ENCODE results near the gene SCGB3A1. TPM values are rescaled to one million over a fixed set of nuclear protein-coding genes. Genes with fewer than 3 reads are reported as not detected.

SCGB3A1 gene
- total and polyA plus RNA-seq, 9 of the 15 experiments (the other 6 are each of a cell fraction or from before 2014, with no cell fraction given) = 0.33 TPM; not detected in 8

- TF ChIP-seq, protein P1, sequence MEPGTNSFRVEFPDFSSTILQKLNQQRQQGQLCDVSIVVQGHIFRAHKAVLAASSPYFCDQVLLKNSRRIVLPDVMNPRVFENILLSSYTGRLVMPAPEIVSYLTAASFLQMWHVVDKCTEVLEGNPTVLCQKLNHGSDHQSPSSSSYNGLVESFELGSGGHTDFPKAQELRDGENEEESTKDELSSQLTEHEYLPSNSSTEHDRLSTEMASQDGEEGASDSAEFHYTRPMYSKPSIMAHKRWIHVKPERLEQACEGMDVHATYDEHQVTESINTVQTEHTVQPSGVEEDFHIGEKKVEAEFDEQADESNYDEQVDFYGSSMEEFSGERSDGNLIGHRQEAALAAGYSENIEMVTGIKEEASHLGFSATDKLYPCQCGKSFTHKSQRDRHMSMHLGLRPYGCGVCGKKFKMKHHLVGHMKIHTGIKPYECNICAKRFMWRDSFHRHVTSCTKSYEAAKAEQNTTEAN (CRISPR knock-in tag; IDR thresholded peaks at IDR 0.05) = no peak
- TF ChIP-seq, protein P2, sequence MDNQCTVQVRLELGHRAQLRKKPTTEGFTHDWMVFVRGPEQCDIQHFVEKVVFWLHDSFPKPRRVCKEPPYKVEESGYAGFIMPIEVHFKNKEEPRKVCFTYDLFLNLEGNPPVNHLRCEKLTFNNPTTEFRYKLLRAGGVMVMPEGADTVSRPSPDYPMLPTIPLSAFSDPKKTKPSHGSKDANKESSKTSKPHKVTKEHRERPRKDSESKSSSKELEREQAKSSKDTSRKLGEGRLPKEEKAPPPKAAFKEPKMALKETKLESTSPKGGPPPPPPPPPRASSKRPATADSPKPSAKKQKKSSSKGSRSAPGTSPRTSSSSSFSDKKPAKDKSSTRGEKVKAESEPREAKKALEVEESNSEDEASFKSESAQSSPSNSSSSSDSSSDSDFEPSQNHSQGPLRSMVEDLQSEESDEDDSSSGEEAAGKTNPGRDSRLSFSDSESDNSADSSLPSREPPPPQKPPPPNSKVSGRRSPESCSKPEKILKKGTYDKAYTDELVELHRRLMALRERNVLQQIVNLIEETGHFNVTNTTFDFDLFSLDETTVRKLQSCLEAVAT (IDR thresholded peaks at IDR 0.05) = 0 out of 4 replicates have a peak, but pooled peaks of 1 of the 2 experiments have one; percentile 35
- peak; percentile 64 for TF ChIP-seq USF1 (CRISPR knock-in tag; IDR thresholded peaks at IDR 0.05)
- TF ChIP-seq CEBPG (CRISPR knock-in tag; IDR thresholded peaks at IDR 0.05) = no peak
- TF ChIP-seq CEBPG (tag; conservative IDR thresholded peaks at IDR 0.05 in 1 of 2, IDR thresholded peaks at IDR 0.05 in 1 of 2) = no peak
- TF ChIP-seq, protein P3, sequence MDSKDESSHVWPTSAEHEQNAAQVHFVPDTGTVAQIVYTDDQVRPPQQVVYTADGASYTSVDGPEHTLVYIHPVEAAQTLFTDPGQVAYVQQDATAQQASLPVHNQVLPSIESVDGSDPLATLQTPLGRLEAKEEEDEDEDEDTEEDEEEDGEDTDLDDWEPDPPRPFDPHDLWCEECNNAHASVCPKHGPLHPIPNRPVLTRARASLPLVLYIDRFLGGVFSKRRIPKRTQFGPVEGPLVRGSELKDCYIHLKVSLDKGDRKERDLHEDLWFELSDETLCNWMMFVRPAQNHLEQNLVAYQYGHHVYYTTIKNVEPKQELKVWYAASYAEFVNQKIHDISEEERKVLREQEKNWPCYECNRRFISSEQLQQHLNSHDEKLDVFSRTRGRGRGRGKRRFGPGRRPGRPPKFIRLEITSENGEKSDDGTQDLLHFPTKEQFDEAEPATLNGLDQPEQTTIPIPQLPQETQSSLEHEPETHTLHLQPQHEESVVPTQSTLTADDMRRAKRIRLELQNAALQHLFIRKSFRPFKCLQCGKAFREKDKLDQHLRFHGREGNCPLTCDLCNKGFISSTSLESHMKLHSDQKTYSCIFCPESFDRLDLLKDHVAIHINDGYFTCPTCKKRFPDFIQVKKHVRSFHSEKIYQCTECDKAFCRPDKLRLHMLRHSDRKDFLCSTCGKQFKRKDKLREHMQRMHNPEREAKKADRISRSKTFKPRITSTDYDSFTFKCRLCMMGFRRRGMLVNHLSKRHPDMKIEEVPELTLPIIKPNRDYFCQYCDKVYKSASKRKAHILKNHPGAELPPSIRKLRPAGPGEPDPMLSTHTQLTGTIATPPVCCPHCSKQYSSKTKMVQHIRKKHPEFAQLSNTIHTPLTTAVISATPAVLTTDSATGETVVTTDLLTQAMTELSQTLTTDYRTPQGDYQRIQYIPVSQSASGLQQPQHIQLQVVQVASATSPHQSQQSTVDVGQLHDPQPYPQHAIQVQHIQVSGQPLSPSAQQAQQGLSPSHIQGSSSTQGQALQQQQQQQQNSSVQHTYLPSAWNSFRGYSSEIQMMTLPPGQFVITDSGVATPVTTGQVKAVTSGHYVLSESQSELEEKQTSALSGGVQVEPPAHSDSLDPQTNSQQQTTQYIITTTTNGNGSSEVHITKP (IDR thresholded peaks at IDR 0.05; ENCODE audit: partially characterized antibody) = peak; percentile 10
- no peak for TF ChIP-seq MTF1 (CRISPR knock-in tag; IDR thresholded peaks at IDR 0.05; ENCODE audit: borderline replicate concordance)
- peak; percentile 79 for TF ChIP-seq C11orf30 (IDR thresholded peaks at IDR 0.05; ENCODE audit: low read depth)
- TF ChIP-seq, protein P4, sequence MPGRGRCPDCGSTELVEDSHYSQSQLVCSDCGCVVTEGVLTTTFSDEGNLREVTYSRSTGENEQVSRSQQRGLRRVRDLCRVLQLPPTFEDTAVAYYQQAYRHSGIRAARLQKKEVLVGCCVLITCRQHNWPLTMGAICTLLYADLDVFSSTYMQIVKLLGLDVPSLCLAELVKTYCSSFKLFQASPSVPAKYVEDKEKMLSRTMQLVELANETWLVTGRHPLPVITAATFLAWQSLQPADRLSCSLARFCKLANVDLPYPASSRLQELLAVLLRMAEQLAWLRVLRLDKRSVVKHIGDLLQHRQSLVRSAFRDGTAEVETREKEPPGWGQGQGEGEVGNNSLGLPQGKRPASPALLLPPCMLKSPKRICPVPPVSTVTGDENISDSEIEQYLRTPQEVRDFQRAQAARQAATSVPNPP (IDR thresholded peaks at IDR 0.05; ENCODE audit: borderline replicate concordance, insufficient read depth, insufficient read length) = no peak
- TF ChIP-seq SREBF2 (CRISPR knock-in tag; IDR thresholded peaks at IDR 0.05) = no peak
- TF ChIP-seq, protein P5, sequence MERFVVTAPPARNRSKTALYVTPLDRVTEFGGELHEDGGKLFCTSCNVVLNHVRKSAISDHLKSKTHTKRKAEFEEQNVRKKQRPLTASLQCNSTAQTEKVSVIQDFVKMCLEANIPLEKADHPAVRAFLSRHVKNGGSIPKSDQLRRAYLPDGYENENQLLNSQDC (CRISPR knock-in tag; IDR thresholded peaks at IDR 0.05) = no peak
- TF ChIP-seq SRSF7 (optimal IDR thresholded peaks at IDR 0.05; ENCODE audit: low read depth, low read length) = no peak
- TF ChIP-seq TAF1 (IDR thresholded peaks at IDR 0.05; ENCODE audit: control insufficient read depth, extremely low read depth, insufficient read depth, low read length, severe bottlenecking) = no peak
- no peak for TF ChIP-seq CREB1 (IDR thresholded peaks at IDR 0.05)
- no peak for TF ChIP-seq CREB1 (CRISPR knock-in tag; IDR thresholded peaks at IDR 0.05)
- no peak for TF ChIP-seq ZNF184 (CRISPR knock-in tag; IDR thresholded peaks at IDR 0.05)
- TF ChIP-seq HDAC1 (IDR thresholded peaks at IDR 0.05) = peak in 1 of 2 experiments; percentile 72; a peak in 2 of 4 replicates
- TF ChIP-seq ZNF311 (CRISPR knock-in tag; IDR thresholded peaks at IDR 0.05) = no peak
- TF ChIP-seq SMARCA5 (IDR thresholded peaks at IDR 0.05) = peak; percentile 80
Observed at GRCh38 chr5:180594311-180595045, 3.2 kb upstream of the SCGB3A1 start (continued).
